Uterus (tissue), 2 donors: ENCODE data around the gene TAF13.

Source experiments
- POLR2A ChIP-seq, 2 donors: fragments of 450-650 bp; IDR thresholded peaks; one replicate each; pipeline ENCODE4 v1.6.1; 2016; ENCODE audit warnings: antibody characterized with exemption in 2 of 2, mild to moderate bottlenecking in 1 of 2, moderate library complexity in 1 of 2
- TF ChIP-seq, protein P1 (sequence below), 4 experiments: fragments of 200-600 bp in 2 of 4; fragments of 450-650 bp in 2 of 4; sonication (generic) in 2 of 4; IDR thresholded peaks; one replicate each; pipeline ENCODE4 v1.5.1; 2016 to 2019; ENCODE audit warnings: antibody characterized with exemption in 4 of 4, mild to moderate bottlenecking in 2 of 4, moderate library complexity in 1 of 4

DNA sequence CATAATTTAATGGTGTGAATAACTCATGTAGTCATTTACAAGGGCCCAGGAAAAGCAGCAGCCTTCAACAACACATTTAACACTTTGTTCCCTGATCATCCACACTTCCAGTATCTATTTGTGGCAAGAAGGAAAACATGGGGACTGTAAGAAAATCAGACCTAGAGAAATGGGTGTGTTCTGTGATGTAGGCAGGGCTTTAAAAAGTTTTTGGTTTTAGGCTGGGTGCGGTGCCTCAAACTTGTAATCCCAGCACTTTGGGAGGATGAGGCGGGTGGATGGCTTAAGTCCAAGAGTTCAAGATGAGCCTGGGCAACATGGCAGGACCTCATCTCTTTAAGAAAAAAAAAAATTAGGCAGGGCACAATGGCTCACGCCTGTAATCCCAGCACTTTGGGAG lies 19.7 kb downstream of the TAF13 start:
- TF ChIP-seq, protein P1, sequence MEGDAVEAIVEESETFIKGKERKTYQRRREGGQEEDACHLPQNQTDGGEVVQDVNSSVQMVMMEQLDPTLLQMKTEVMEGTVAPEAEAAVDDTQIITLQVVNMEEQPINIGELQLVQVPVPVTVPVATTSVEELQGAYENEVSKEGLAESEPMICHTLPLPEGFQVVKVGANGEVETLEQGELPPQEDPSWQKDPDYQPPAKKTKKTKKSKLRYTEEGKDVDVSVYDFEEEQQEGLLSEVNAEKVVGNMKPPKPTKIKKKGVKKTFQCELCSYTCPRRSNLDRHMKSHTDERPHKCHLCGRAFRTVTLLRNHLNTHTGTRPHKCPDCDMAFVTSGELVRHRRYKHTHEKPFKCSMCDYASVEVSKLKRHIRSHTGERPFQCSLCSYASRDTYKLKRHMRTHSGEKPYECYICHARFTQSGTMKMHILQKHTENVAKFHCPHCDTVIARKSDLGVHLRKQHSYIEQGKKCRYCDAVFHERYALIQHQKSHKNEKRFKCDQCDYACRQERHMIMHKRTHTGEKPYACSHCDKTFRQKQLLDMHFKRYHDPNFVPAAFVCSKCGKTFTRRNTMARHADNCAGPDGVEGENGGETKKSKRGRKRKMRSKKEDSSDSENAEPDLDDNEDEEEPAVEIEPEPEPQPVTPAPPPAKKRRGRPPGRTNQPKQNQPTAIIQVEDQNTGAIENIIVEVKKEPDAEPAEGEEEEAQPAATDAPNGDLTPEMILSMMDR (IDR thresholded peaks at IDR 0.05) = no peak
- no peak for TF ChIP-seq POLR2A (IDR thresholded peaks at IDR 0.05)
